ENCODE results near the gene FLYWCH2.

FLYWCH2 gene

DNA sequence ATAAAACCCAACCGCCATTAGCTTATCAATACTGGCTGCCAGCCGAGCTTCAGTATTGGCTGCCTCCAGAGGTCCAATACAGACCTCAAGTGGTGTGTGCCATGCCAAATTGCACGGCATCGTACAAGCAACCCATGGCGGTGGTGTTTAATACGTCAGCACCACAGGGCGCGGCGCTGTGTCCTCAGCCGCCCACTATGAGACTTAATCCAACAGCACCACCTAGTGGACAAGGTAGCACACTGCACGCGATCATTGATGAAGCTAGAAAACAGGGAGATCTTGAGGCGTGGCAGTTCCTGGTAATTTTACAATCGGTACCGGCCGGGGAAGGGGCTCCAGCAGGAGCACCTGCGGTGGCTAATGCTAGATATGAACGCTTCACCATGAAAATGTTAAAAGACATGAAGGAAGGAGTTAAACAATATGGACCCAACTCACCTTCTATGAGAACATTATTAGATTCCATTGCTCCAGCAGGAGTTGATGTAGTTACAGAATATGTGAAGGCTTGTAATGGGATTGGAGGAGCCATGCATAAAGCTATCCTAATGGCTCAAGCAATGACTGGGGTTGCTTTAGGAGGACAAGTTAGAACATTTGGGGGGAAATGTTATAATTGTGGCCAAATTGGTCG lies 44.1 kb downstream of the FLYWCH2 start:
- no peak overlapping the region for H3K27ac ChIP-seq (ENCODE audit: extremely low read depth, low read depth, low read length)
- H3K4me3 ChIP-seq (ENCODE audit: low read depth, low read length) = no peak overlapping the region
- H3K36me3 ChIP-seq (ENCODE audit: control insufficient read depth in 2 of 2, insufficient read depth in 1 of 2, low read length in 2 of 2) = peaks cover 4 to 35% of the 10 kb centered on the region in 2 experiments; a peak in 2 of 3 replicates
- H3K4me1 ChIP-seq (ENCODE audit: control insufficient read depth, insufficient read depth, low read length) = no peaks in the 10 kb centered on the region
- CTCF ChIA-PET = interaction anchor here (0.6 to 3.2 kb wide), 50 partner anchors 8 to 1086 kb away, joined by 3 to 23 read pairs (median 4); partner anchors contain the start of genes FLYWCH1 and FLYWCH2
- no peaks in the 10 kb centered on the region for H3K9me3 ChIP-seq (ENCODE audit: control insufficient read depth, insufficient read depth, low read depth, low read length)
- POLR2A ChIA-PET = interaction anchor here (0.6 to 1.5 kb wide), 3 partner anchors 21 to 44 kb away, joined by 3 to 6 read pairs (median 3); partner anchors contain the start of gene FLYWCH2
- TF ChIP-seq, protein P1, sequence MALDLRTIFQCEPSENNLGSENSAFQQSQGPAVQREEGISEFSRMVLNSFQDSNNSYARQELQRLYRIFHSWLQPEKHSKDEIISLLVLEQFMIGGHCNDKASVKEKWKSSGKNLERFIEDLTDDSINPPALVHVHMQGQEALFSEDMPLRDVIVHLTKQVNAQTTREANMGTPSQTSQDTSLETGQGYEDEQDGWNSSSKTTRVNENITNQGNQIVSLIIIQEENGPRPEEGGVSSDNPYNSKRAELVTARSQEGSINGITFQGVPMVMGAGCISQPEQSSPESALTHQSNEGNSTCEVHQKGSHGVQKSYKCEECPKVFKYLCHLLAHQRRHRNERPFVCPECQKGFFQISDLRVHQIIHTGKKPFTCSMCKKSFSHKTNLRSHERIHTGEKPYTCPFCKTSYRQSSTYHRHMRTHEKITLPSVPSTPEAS (tag by site-specific recombination; IDR thresholded peaks at IDR 0.05) = no peak
- TF ChIP-seq ZNF473 (tag by site-specific recombination; IDR thresholded peaks at IDR 0.05) (no peak), ZNF776 (tag by site-specific recombination; IDR thresholded peaks at IDR 0.05; ENCODE audit: borderline replicate concordance) (no peak), ZNF621 (tag by site-specific recombination; IDR thresholded peaks at IDR 0.05) (no peak), KLF1 (tag by site-specific recombination; IDR thresholded peaks at IDR 0.05) (peak; percentile 56), ZNF335 (tag by site-specific recombination; conservative IDR thresholded peaks at IDR 0.05) (peak; percentile 53), KLF7 (tag by site-specific recombination; IDR thresholded peaks at IDR 0.05; ENCODE audit: borderline replicate concordance) (peak; percentile 72; the same call in 1 of the 2 replicates), ZNF624 (tag by site-specific recombination; IDR thresholded peaks at IDR 0.05) (no peak), EGR2 (tag by site-specific recombination; IDR thresholded peaks at IDR 0.05; ENCODE audit: low read depth) (peak; percentile 33; the same call in 1 of the 2 replicates), ZNF221 (tag by site-specific recombination; IDR thresholded peaks at IDR 0.05; ENCODE audit: borderline replicate concordance) (no peak), ZNF138 (tag by site-specific recombination; IDR thresholded peaks at IDR 0.05; ENCODE audit: borderline replicate concordance) (no peak), TCF7L2 (IDR thresholded peaks at IDR 0.05; ENCODE audit: borderline replicate concordance, low read depth, low read length) (no peak), ZNF133 (tag by site-specific recombination; IDR thresholded peaks at IDR 0.05) (no peak), HOXC10 (CRISPR knock-in tag; IDR thresholded peaks at IDR 0.05) (no peak), ZNF324 (tag by site-specific recombination; IDR thresholded peaks at IDR 0.05) (0 out of 2 replicates have a peak, but pooled peaks have one; percentile 32), ZNF792 (tag by site-specific recombination; IDR thresholded peaks at IDR 0.05) (no peak), ZNF114 (tag by site-specific recombination; IDR thresholded peaks at IDR 0.05) (no peak), ZNF175 (tag by site-specific recombination; IDR thresholded peaks at IDR 0.05) (no peak), ZBTB21 (tag by site-specific recombination; IDR thresholded peaks at IDR 0.05) (peak; percentile 79), ZNF394 (tag by site-specific recombination; IDR thresholded peaks at IDR 0.05; ENCODE audit: borderline replicate concordance) (no peak; the same call in 1 of the 2 replicates)
- TF ChIP-seq, protein P2, sequence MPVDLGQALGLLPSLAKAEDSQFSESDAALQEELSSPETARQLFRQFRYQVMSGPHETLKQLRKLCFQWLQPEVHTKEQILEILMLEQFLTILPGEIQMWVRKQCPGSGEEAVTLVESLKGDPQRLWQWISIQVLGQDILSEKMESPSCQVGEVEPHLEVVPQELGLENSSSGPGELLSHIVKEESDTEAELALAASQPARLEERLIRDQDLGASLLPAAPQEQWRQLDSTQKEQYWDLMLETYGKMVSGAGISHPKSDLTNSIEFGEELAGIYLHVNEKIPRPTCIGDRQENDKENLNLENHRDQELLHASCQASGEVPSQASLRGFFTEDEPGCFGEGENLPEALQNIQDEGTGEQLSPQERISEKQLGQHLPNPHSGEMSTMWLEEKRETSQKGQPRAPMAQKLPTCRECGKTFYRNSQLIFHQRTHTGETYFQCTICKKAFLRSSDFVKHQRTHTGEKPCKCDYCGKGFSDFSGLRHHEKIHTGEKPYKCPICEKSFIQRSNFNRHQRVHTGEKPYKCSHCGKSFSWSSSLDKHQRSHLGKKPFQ (tag by site-specific recombination; IDR thresholded peaks at IDR 0.05) = no peak
- TF ChIP-seq, protein P3, sequence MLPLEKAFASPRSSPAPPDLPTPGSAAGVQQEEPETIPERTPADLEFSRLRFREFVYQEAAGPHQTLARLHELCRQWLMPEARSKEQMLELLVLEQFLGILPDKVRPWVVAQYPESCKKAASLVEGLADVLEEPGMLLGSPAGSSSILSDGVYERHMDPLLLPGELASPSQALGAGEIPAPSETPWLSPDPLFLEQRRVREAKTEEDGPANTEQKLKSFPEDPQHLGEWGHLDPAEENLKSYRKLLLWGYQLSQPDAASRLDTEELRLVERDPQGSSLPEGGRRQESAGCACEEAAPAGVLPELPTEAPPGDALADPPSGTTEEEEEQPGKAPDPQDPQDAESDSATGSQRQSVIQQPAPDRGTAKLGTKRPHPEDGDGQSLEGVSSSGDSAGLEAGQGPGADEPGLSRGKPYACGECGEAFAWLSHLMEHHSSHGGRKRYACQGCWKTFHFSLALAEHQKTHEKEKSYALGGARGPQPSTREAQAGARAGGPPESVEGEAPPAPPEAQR (tag by site-specific recombination; IDR thresholded peaks at IDR 0.05) = no peak
- TF ChIP-seq, protein P4, sequence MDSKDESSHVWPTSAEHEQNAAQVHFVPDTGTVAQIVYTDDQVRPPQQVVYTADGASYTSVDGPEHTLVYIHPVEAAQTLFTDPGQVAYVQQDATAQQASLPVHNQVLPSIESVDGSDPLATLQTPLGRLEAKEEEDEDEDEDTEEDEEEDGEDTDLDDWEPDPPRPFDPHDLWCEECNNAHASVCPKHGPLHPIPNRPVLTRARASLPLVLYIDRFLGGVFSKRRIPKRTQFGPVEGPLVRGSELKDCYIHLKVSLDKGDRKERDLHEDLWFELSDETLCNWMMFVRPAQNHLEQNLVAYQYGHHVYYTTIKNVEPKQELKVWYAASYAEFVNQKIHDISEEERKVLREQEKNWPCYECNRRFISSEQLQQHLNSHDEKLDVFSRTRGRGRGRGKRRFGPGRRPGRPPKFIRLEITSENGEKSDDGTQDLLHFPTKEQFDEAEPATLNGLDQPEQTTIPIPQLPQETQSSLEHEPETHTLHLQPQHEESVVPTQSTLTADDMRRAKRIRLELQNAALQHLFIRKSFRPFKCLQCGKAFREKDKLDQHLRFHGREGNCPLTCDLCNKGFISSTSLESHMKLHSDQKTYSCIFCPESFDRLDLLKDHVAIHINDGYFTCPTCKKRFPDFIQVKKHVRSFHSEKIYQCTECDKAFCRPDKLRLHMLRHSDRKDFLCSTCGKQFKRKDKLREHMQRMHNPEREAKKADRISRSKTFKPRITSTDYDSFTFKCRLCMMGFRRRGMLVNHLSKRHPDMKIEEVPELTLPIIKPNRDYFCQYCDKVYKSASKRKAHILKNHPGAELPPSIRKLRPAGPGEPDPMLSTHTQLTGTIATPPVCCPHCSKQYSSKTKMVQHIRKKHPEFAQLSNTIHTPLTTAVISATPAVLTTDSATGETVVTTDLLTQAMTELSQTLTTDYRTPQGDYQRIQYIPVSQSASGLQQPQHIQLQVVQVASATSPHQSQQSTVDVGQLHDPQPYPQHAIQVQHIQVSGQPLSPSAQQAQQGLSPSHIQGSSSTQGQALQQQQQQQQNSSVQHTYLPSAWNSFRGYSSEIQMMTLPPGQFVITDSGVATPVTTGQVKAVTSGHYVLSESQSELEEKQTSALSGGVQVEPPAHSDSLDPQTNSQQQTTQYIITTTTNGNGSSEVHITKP (tag by site-specific recombination; IDR thresholded peaks at IDR 0.05) = 0 out of 2 replicates have a peak, but pooled peaks have one; percentile 24
- TF ChIP-seq, protein P5, sequence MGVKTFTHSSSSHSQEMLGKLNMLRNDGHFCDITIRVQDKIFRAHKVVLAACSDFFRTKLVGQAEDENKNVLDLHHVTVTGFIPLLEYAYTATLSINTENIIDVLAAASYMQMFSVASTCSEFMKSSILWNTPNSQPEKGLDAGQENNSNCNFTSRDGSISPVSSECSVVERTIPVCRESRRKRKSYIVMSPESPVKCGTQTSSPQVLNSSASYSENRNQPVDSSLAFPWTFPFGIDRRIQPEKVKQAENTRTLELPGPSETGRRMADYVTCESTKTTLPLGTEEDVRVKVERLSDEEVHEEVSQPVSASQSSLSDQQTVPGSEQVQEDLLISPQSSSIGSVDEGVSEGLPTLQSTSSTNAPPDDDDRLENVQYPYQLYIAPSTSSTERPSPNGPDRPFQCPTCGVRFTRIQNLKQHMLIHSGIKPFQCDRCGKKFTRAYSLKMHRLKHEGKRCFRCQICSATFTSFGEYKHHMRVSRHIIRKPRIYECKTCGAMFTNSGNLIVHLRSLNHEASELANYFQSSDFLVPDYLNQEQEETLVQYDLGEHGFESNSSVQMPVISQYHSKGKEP (tag by site-specific recombination; IDR thresholded peaks at IDR 0.05) = peak; percentile 7; the same call in 1 of the 2 replicates
- TF ChIP-seq, protein P6, sequence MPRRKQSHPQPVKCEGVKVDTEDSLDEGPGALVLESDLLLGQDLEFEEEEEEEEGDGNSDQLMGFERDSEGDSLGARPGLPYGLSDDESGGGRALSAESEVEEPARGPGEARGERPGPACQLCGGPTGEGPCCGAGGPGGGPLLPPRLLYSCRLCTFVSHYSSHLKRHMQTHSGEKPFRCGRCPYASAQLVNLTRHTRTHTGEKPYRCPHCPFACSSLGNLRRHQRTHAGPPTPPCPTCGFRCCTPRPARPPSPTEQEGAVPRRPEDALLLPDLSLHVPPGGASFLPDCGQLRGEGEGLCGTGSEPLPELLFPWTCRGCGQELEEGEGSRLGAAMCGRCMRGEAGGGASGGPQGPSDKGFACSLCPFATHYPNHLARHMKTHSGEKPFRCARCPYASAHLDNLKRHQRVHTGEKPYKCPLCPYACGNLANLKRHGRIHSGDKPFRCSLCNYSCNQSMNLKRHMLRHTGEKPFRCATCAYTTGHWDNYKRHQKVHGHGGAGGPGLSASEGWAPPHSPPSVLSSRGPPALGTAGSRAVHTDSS (tag by site-specific recombination; IDR thresholded peaks at IDR 0.05) = no peak

Measured in HEK293 (cell line).